HUDEP-2 (cell line): Measurements from ENCODE around the gene HPS6.

Experiments used
- DNase-seq, 76 experiments: peaks; one replicate each; lab custom pipeline; 2025; ENCODE audit not compliant: unreplicated experiment in 76 of 76; lab: John Stamatoyannopoulos, UW

The HPS6 gene

DNA sequence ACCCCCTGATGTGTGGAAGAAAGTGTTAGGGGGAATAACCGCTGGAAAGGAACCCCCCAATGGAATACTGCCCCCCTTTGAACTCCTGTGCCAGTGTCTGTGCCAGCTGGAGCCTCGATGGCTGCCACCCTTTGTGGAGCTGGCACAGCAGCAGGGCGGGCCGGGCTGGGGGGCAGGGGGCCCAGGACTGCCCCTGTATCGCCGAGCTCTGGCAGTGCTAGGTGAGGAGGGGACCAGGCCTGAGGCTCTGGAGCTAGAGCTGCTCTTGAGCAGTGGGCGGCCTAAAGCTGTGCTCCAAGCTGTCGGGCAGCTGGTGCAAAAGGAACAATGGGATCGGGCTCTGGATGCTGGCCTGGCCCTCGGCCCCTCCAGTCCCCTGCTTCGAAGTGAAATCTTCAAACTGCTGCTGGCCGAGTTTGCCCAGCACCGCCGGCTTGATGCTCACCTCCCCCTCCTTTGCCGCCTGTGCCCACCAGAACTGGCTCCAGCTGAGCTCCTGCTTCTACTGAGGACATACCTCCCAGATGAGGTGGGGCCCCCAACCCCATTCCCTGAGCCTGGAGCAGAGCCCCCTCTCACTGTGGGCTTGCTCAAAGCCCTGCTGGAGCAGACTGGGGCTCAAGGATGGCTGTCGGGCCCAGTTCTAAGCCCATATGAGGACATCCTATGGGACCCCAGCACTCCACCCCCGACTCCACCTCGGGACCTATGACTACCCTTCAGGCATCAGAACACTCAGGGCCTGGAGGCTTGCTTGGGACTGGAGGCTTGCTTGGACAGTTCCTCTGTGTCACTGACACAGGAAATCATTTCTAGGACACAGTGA is 2.2 kb downstream of the HPS6 start:
- no peak for DNase-seq

DNA sequence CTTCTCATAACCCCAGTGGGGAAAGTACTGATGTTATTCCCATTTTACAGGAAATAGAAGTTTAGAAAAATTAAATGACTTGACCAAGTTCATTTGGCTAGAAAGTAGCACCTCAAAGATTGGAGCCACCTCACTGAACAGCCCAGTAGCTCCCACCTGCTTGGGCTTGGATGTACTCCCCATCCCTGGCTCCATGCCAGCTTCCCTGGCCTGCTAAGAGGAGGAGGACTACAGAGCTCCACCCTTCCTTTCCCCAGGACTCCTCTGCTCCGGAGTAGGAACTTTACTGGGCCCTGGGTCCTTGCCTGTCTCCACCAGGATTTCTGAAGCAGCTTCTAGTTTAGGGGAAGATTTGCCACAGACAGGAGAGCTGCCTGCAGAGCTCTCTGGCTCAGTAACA is 3.1 kb downstream of the HPS6 start:
- DNase-seq = peak in 5 of 76 experiments; percentile 2 to 26 (median 8)

DNA sequence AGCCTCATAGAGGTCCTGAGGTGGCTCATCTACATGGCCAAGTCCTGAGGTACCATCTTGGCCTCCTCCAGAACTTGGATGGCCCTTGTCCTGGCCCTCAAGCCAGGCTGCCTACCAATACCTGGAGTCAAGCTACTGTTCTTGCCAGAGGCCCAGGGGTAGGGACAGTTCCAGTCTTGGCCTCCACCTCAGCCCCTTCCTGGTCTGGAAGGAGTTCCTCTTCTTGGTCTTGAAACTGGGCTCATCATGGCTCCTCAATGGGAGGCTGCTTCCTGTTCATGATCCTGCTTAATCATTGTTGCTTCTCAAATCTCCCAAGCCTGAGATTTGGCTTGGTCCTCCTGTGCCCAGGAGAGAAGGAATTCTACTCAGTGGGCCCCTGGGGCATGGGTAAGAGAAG is 3.9 kb downstream of the HPS6 start:
- no peak for DNase-seq

DNA sequence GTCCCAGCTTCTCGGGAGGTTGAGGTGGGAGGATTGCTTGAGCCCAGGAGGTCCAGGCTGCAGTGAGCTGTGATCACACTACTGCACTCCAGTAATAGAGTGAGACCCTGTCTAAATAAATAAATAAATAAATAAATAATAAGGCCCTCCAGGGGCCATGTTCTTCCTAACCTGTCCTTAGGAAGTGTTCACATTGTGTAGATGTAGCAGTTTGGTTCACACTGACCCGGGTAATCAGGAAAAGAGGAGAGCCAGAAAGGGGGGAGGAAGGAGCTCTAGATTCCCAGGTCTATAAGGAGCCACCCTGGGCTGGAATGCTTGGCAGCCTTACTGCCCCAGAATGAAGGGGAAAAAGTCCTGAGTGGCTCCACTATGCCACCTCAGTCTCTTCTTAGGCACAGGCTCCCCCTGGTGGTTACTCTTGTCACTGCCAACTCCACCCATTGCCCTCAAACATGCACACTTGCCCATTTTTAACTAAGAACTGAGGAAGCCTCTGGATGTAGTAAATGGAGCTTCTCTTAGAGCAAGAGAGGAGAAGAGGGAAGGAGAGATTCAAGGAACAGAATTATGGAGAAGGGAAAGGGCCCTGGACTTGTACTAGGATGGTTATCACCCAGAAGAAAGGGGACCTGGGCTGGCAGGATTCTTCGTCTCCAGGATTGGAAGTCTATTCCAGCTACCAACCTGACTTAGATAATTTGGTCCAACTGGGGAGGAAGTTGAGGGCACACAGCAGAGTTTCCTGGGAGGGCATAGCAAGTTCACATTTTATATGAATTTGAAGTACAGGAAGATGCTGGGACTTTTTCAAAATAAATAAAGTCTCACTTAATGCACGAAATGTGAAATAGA is 7.8 kb downstream of the HPS6 start:
- peak in 71 of 76 experiments; percentile 4 to 85 (median 59) for DNase-seq

DNA sequence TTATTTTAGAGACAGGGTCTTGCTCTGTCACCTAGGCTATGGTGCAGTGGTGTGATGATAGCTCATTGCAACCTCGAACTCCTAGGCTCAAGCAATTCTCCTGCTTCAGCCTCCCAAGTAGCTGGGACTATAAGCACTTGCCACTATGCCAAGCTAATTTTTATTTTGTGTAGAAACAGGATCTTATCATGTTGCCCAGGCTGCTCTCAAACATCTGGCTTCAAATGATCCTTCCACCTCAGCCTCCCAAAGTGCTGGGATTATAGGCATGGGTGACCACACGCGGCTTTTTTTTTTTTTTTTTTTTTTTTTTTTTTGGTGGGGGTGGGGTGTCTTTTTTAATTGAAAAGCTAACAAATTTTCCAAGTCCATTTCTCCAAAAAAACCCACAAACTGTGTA is 18.4 kb downstream of the HPS6 start:
- DNase-seq = peak in 30 of 76 experiments; percentile 8 to 71 (median 28)

DNA sequence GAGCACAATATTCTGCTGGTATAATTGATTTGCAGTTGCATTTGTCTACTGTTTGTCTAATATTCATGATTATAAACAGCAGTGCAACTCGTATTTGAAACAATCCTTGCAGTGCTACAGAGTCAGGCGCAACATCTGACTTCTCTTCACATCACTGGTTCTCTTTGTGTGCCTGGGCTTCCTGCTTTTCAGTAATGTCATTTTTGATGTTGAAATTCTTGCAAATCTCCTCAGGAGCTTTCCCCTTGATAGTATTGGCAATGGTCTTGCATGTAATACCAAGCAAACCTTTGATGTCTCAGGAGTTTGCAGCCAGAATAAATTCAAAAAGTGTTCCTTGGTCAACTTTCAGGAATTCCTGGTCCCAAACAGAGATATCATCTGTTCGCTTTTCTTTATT is 20.2 kb downstream of the HPS6 start:
- no peak for DNase-seq

DNA sequence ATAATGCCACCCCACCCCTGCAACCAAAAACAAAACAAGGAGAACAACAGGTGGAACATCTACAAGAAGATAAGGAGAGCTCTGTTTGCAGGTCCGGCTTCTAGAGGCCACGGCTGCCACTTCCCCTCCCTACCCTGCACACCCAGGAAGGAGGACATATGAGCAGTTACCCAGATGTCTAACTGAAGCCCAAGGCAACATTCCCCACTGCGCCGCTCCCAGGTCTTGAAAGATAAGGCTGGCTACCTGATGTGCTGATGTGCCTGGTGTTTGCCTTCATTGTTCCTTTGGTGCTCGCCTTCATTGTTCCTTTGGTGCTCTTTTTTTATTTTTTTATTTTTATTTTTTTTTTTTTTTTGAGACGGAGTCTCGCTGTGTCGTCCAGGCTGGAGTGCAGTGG is 21.0 kb downstream of the HPS6 start:
- DNase-seq = no peak

DNA sequence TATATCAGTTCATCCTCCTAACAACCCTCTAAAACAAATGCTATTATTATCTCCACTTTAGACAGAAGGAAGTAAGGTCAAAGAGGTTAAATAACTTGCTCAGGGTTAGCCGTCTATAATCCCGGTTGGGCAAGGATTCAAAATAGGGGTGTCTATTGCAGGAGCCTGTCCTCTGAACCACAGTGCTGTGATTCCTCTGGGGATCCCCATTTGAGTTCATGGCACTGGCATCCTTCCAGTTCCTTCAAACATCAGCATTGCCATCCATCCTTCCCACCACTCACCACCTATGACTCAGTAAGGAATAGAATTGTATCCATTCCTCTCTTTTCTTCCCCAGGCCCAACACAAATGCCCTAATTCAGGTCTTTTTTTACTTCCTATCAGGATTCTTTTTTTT is 25.6 kb downstream of the HPS6 start:
- DNase-seq = no peak

DNA sequence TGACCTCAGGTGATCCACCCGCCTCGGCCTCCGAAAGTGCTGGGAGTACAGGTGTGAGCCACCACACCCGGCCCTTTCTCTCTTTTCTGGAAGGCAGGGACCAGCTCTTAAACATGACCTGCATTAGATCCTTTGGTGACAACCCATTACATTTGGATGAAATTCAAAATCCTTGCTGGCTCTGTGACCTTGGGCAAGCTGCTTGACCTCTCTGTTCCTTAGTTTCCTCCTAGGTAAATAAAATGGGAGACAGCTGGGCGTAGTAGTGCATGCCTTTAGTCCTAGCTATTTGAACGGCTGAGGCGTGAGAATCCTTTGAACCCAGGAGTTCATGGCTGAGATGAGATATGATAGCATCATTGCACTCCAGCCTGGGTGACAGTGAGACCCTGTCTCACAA is 31.3 kb downstream of the HPS6 start:
- DNase-seq = no peak

DNA sequence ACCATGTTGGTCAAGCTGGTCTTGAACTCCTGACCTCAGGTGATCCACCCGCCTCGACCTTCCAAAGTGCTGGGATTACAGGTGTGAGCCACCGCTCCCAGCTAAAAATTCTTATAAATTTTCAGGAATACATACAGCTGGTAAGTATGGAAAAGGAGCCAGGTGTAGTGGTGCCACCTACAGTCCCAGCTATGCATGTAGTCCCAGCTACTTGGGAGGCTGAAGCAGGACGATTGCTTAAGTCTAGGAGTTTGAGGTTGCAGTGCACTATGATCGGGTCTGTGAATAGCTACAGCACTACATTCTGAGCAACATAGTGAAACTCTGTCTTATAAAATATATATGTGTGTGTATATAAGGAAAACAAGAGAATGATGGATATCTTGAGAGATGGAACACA is 36.0 kb downstream of the HPS6 start:
- DNase-seq = no peak

DNA sequence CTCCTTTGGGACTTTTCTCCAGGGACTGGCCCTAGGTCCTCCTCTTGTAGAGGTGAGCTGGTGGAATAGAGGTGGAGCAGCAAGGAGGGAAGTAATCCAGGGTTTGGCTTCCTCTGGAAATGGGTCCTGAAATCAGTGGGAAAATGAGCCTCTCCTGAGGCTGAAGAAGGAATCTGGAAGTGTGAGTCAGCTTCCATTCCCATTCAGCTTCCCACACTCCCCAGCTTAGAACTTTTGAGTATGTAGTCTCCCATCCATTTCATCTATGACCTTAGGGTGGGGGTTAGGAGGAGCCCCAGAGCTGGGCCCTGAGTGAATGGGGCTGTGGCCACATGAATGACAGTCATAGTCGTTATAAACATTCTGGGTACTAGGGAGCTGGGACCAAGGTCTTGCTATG is 37.3 kb downstream of the HPS6 start:
- DNase-seq = no peak

DNA sequence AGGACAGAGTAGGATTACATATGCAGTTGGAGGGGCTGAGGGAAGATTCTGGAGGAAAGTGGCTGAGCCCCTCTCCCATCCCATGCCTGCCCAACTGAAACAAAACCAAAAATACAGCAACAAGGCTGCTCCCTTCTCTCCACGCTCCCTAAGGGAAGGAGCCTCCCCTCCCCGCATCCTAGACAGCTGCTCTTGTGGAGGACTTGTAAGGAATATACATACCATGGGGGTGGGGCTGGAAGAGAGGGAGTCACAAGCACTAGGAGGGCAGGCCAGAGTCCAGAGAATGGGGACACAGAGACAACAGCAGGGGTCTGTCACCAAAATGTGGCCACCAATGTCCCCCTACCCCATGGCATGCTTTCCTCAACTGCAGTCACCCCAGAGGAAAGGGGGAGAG is 41.8 kb downstream of the HPS6 start:
- peak in 1 of 76 experiments; percentile 28 for DNase-seq

DNA sequence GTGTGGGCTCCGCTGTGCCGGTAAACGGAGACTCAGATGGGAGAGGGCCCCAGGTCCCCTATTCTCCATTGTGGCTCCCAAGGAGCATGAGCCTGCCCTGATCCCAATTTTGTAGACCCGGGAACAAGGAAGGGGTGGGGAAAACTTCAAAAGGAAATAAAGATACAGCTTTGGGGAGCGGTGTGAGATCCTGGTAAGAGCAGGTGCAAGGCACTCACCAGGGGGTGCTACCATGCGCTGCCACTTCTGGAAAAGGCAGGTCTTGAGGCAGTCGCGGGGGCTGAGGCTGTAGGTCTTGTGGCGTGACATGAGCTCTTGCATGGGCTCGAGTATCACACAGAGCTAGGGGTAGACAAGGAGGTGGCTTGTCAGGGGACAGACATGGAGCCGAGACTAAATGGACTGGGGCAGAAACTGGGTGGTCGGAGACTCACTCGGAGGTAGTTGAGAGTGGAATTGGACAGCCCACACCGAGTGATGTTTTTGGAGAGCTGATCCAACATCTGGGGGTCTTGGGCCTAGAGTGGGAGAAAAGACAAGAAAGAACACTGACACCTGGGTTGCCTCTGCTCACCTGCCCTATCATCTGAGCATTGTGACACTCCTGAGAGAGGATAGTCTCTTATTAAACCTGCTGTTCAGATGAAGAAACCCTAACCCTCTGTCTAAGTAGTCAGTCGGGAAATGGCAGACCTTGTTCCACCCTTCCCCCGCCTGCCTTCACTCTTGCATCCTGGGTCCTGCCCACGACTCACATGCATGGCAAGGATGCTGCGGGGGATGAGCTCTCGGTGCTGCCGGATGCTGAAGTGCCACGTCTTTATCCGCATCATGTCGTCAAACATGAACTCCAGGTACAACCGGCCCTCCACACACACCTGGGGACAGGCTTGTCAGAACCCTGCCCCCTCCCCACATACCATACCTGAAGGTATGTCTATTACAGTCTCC is 44.3 kb downstream of the HPS6 start:
- DNase-seq = no peak

DNA sequence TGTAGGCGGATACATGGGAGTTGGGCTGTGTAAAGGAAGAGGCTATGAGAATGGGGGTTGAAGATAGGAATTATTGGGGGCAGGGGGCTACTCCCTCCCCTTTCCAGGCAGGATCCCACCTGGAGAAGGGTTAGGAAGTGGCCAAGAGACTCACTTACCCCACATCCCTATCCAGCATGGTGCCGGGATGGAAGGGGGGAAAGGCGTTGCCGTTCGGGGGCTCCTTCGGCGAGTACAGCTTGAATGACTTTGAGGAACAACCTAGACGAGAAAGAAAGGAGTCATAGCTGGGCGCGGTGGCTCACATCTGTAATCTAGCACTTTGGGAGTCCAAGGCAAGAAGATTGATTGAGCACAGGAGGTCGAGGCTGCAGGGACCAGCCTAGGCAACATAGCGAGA is 46.1 kb downstream of the HPS6 start:
- DNase-seq = no peak

DNA sequence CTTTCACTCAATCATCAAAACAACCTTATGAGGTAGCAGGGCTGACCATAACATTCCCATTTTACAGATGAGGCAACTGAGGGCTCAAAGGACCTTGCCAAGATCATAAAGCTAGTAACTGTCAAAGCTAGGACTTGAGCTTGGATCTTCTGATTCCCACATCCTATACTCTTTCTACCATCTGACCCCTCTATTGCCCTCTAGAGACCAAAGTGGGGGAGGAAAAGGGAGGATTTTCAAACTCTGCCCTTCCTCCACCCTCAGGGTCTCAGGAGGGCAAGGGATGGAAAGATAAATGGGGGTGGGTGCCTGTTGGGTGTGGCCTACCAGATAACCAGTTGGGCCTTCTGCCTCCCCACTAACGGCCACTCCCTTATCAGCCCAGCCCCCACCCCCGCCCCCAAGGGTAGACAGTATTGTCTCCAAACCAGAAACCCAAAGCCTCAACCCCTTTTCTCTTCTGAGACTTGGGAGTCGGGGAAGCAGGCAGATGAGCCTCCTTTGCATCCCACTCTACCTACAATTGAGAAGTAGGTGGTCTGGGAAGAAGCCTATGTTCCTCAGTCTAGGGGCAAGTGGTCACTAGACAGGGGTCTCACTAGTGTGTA is 47.2 kb downstream of the HPS6 start:
- DNase-seq = peak in 74 of 76 experiments; percentile 57 to 98 (median 92)

DNA sequence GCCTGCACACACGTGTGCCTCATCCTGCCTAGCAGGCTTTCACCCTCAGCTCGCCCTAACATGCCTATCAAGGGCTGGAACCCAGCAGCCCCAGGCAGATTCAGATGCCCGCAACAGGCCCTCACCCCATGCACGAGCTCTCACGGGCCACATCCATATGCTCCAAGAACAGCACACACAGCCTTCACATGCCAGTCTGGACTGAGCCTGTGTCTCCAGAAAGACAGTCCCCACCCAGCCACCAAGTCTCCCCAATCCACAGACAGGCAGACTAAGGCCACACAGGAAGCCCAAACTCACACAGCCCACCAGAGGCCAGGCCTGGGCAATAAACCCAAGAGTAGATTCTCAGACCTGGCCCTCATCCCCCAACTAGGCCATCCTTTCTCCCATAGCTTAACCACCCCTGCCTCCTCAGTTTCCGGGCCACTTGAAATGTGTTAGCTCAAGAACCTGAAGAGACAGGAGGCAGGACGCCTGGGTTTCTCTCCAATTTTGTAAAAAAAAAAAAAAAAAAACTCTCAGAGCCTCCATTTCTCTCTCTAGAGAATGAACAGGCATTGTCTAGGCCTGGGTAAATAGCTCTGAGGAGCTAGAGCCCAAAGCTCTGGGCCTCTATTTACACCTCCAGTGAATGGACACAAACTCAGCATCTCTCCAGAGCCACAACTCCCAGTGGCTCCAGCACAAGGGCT is 48.3 kb downstream of the HPS6 start:
- DNase-seq = peak in 67 of 76 experiments; percentile 12 to 79 (median 51)

DNA sequence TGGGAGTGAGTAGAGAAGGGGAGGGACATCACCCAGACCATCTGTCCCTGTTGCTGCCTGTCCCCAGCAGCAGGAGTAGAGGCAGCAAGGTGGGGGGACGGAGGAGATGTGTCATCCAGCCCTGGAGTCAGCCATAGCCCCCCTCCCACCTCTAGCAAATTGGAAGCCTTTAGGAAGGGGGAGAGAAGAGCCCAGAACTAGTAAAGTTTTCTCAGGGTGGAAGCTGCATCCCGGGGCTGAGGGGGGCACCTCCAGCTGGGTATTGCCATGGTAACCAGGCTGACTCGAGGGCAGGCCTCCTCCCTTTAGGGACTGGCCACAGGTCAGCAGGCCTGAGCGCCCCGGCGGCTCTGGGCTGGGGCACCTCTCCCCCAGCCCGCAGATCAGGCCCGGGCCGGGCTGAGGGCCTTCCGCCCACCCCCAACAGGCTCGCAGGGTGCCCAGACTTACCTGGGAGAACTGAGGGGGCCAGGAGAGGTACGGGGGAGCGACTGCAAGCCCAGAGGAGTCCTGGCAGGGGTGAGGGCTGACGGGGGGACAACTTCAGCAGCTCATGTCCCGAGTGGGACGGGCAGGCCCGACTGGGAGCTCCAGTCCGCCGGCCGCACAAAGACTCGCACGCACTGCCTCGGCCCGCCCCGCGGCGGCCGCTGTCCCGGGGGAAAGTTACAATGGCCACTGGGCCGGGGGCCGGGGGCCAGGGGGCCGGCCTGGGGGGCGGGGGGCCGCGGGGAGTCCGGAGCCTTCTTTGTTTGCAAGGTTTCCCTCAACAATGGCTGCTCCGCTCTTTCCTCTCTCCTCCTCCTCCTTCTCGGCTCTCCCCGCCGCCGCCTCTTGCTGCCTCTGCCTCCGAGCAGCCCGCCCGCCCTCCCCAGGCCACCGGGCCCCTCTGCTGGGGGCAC is 49.1 kb downstream of the HPS6 start:
- DNase-seq = peak in 9 of 76 experiments; percentile 6 to 51 (median 29)

DNA sequence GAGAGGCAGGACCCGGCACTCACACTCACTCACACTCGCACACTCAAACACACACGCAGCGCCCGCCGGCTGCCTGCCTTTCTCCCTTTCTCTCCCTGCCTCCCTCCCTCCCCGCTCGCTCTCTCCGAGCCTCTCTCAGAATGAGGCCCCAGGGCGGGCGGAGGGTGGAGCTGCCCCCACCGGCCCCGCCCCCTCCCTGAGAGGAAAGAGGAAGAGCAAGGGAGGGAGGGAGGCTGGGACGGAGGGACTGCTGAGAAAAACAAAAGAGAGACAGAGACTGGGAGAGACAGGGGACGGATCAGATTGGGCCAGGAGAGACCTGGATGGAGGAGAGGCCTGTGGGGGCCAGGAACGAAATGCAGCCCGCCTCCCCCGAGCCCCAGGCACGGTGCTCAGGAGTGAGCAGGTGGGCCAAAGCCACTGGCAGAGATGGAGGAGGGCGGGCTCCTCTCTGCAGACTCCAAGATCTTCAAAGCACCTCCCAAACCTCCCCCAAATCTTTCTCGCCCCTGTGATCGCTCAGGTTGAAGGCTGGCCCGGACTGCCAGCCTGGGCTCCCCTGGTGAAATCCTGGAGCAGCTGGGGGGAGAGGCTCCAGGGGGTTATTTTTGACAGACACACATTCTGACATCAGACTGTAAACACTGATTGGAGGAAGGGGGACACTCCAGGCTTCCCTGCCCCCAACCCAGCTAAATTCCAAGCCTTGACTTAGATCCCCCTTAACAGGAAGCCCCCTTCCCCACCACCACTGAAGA is 49.9 kb downstream of the HPS6 start:
- DNase-seq = peak in 73 of 76 experiments; percentile 31 to 90 (median 80)
